ENCODE results near the gene INHBB.
"Not testable (repeated sequence)": the region's sequence is repeated elsewhere in the genome, so short reads cannot be mapped to it uniquely, and the experiment has no call there.

INHBB gene

DNA sequence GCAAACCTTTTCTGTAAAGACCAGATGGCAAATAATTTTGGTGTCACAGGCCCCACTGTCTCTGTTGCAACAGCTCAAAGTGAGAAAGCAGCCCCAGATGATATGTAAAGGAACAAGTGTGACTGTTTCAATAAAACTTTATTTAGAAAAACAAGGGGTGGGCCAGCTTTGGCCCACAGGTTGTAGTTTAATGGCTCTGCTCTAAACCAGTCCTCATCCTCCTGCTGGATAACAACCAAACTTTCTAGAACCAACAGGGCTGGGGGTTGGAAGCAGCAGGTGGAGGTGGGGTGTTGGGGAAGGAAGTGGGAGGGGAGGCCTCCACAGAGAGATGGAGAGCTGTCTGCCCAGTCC, 28.8 kb upstream of the INHBB start:
- no peak for DNase-seq
- in situ Hi-C loops (cut with HindIII; ENCODE audit: low pct_ligation_motif_present, low sequenced_read_pairs) = no loop called here
- Histone ChIP-seq H3K27ac (no peak overlapping the region), H3K4me3 (ENCODE audit: low read depth, low read length) (no peak overlapping the region), H3K36me3 (replicated peaks) (no peaks in the 10 kb centered on the region), H3K27me3 (replicated peaks) (peaks cover 15% of the 10 kb centered on the region)
- TF ChIP-seq, protein P1, sequence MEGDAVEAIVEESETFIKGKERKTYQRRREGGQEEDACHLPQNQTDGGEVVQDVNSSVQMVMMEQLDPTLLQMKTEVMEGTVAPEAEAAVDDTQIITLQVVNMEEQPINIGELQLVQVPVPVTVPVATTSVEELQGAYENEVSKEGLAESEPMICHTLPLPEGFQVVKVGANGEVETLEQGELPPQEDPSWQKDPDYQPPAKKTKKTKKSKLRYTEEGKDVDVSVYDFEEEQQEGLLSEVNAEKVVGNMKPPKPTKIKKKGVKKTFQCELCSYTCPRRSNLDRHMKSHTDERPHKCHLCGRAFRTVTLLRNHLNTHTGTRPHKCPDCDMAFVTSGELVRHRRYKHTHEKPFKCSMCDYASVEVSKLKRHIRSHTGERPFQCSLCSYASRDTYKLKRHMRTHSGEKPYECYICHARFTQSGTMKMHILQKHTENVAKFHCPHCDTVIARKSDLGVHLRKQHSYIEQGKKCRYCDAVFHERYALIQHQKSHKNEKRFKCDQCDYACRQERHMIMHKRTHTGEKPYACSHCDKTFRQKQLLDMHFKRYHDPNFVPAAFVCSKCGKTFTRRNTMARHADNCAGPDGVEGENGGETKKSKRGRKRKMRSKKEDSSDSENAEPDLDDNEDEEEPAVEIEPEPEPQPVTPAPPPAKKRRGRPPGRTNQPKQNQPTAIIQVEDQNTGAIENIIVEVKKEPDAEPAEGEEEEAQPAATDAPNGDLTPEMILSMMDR (IDR thresholded peaks at IDR 0.05; ENCODE audit: low read depth, low read length, missing control alignments) = no peak

DNA sequence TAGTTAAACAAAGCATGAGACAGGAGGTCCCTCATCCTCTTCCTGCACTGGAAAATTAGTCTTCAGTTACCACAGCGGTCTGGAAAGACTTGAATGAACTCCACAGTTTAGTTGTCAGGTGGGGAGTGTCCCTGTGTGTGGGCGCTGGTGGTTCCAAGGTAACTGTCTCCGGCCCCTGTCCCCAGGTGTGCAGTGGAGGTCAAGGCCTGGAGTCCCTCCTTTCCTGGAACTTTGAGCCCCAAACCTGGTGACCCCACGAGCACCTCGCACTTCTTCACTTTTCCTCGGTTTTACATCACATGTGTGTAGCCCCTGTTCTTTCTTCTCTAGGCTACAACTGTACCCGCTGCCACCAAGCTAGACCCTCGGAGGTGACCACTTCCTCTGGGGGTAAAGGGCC, 28.0 kb upstream of the INHBB start:
- Histone ChIP-seq H3K27me3 (replicated peaks) (peaks cover 15% of the 10 kb centered on the region), H3K36me3 (replicated peaks) (no peaks in the 10 kb centered on the region), H3K4me3 (ENCODE audit: low read depth, low read length) (no peak overlapping the region), H3K27ac (no peak overlapping the region)
- TF ChIP-seq, protein P1 (IDR thresholded peaks at IDR 0.05; ENCODE audit: low read depth, low read length, missing control alignments) = no peak
- in situ Hi-C loops (cut with HindIII; ENCODE audit: low pct_ligation_motif_present, low sequenced_read_pairs) = no loop called here
- DNase-seq = no peak

DNA sequence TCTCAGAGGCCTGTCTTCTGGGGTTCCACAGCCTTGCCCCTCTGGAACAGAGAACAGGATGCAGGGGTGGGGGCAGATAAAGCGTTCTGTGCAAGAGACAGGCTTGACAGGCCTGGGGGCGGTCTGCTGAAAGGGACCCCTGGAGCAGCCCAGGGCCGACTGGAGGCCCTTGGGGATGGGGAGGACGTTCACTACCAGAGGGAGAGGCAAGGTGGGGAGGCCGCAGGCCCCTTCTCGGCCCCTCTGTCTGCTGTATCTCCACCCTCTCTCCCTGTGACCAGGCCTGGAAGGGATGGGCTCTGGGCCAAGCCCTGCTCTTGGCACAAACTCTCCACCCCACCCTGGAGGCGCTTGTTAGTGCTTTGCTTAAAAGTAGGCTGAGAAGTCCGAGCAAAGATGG, 27.3 kb upstream of the INHBB start:
- no peak for DNase-seq
- H3K27me3 ChIP-seq (replicated peaks) = peaks cover 15% of the 10 kb centered on the region
- H3K4me3 ChIP-seq (ENCODE audit: low read depth, low read length) = no peak overlapping the region
- in situ Hi-C loops (cut with HindIII; ENCODE audit: low pct_ligation_motif_present, low sequenced_read_pairs) = no loop called here
- no peak overlapping the region for H3K27ac ChIP-seq
- TF ChIP-seq, protein P1 (IDR thresholded peaks at IDR 0.05; ENCODE audit: low read depth, low read length, missing control alignments) = no peak
- H3K36me3 ChIP-seq (replicated peaks) = no peaks in the 10 kb centered on the region

DNA sequence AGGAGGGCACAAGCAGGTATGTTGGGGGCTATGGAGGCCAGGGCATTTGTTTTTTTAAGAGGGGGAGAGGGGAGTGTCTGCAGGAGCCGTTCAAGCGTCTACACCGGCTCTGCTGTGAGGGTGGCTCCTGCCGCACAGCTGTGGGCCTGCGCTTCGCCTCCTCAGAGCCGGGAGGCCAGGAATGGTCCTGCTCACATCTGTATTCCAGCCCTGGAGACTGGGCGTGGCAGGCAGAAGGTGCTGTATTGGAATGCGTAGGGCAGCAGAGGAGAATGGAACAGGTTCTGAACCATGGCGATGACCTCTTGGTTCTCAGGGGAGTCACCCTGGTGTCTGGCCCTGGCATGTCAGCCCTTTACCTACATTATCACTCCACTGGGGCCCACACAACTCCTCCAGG, 26.8 kb upstream of the INHBB start:
- Histone ChIP-seq H3K27me3 (replicated peaks) (peaks cover 14% of the 10 kb centered on the region), H3K36me3 (replicated peaks) (no peaks in the 10 kb centered on the region), H3K4me3 (ENCODE audit: low read depth, low read length) (no peak overlapping the region), H3K27ac (no peak overlapping the region)
- no peak for DNase-seq
- in situ Hi-C loops (cut with HindIII; ENCODE audit: low pct_ligation_motif_present, low sequenced_read_pairs) = no loop called here
- TF ChIP-seq, protein P1 (IDR thresholded peaks at IDR 0.05; ENCODE audit: low read depth, low read length, missing control alignments) = no peak

DNA sequence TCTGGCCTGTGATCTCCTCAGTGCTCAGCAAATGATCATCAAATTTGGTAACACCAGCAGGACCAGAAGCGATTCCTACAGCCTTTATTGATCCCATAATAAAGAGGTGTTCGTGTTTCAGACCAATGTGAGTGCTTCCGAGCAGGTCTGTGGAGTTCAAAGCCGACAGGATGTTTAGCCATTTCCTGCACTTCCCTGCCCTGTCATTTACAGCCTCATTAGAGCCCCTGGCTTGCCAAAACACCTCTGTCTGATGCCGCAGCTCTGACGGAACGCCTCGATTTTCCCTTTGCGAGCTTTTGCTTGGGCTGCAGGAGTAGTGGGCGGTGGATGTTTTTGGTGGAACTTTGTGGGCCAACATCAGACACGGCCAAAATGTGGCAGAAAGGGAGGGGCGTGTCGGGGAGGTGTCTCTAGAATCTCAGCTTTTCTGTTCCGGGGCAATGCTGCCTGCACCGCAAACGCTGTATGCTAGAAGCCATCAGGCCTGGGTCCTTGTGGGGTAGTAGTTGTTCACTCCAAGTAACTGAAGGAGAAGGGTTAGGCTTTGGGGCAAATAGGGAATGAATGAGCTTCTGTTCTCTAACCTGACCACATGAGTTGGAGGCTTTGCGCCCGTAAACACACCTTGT, 26.1 kb upstream of the INHBB start:
- Histone ChIP-seq H3K27me3 (replicated peaks) (peaks cover 9% of the 10 kb centered on the region), H3K36me3 (replicated peaks) (no peaks in the 10 kb centered on the region), H3K27ac (no peak overlapping the region), H3K4me3 (ENCODE audit: low read depth, low read length) (no peak overlapping the region)
- no peak for DNase-seq
- in situ Hi-C loops (cut with HindIII; ENCODE audit: low pct_ligation_motif_present, low sequenced_read_pairs) = no loop called here
- TF ChIP-seq, protein P1 (IDR thresholded peaks at IDR 0.05; ENCODE audit: low read depth, low read length, missing control alignments) = no peak

DNA sequence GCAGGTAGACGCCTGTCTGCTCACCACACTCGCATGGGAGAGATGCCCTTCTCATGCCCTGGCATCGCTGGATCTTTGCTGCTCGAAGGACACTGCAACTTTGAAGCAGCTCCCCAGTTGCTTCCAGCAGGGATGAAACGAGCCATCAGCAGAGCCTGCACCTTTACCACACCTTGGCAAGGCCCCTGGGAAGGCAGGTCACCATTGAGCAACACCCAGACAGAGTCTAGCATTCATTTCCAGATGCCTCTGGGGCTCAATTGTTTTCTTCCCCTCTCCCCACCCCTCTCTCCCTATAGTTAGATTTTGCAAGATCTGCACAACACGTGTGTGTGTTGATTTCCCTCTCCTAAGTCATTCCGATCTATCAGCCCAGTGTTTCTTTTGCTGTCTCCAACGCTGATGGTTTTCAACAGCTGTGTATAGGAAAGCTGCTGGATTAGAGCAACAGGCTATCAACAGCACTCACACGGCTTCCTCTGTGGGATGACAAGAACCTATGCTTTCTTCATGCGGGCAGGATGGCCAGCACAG, 25.6 kb upstream of the INHBB start:
- in situ Hi-C loops (cut with HindIII; ENCODE audit: low pct_ligation_motif_present, low sequenced_read_pairs) = no loop called here
- H3K27ac ChIP-seq = no peak overlapping the region
- H3K36me3 ChIP-seq (replicated peaks) = no peaks in the 10 kb centered on the region
- H3K27me3 ChIP-seq (replicated peaks) = peaks cover 9% of the 10 kb centered on the region
- TF ChIP-seq, protein P1 (IDR thresholded peaks at IDR 0.05; ENCODE audit: low read depth, low read length, missing control alignments) = no peak
- DNase-seq = no peak
- no peak overlapping the region for H3K4me3 ChIP-seq (ENCODE audit: low read depth, low read length)

DNA sequence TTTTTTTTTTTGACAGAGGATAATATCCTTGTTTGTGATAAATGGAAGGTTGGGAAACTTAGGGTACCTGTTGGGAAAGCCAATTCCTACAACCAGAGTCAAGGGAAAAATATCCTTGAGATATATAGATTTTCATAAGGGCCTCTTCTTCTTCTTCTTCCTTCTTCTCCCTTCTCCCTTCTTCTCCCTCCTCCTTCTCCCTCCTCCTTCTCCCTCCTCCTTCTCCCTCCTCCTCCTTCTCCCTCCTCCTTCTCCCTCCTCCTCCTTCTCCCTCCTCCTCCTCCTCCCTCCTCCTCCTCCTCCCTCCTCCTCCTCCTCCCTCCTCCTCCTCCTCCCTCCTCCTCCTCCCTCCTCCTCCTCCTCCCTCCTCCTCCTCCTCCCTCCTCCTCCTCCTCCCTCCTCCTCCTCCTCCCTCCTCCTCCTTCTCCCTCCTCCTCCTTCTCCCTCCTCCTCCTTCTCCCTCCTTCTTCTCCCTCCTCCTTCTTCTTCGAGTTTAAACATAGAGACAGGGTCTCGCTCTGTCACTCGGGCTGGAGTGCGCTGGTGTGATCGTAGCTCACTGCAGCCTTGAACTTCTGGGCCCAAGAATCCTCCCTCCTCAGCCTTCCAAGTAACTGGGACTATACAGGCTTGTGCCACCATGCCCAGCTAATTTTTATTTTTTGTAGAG, 24.9 kb upstream of the INHBB start:
- H3K27ac ChIP-seq; H3K4me3 ChIP-seq (ENCODE audit: low read depth, low read length); H3K36me3 ChIP-seq (replicated peaks); in situ Hi-C loops (cut with HindIII; ENCODE audit: low pct_ligation_motif_present, low sequenced_read_pairs); DNase-seq: not testable (repeated sequence)
- H3K27me3 ChIP-seq (replicated peaks) = peaks cover 11% of the 10 kb centered on the region
